CD4-positive, alpha-beta T cell treated with Interleukin-10 for 1 hour (primary cell): Measurements from ENCODE around the gene EMX1.
A peak's percentile ranks its signal among the peaks of the same experiment; 100 is the strongest.

Source experiments
- DNase-seq: peaks from one replicate; pipeline ENCODE4 v3.0.0-alpha.2; 2020

EMX1 gene

GRCh38 chr2:72945450-72946019 lies 28.2 kb downstream of the EMX1 start:
- DNase-seq = no peak

- DNase-seq = no peak
Observed at GRCh38 chr2:72946466-72946865, 29.1 kb downstream of the EMX1 start.

GRCh38 chr2:72947952-72948830 lies 30.9 kb downstream of the EMX1 start:
- no peak for DNase-seq

- no peak for DNase-seq
Observed at GRCh38 chr2:72949045-72949444, 31.7 kb downstream of the EMX1 start.

- no peak for DNase-seq
Observed at GRCh38 chr2:72949642-72950041, 32.3 kb downstream of the EMX1 start.

- no peak for DNase-seq
Observed at GRCh38 chr2:72950558-72951255, 33.4 kb downstream of the EMX1 start.

- no peak for DNase-seq
Observed at GRCh38 chr2:72951303-72952095, 34.2 kb downstream of the EMX1 start.

GRCh38 chr2:72952110-72952823 lies 34.9 kb downstream of the EMX1 start:
- DNase-seq = no peak

GRCh38 chr2:72952961-72953360 lies 35.6 kb downstream of the EMX1 start:
- DNase-seq = no peak

- DNase-seq = no peak
Observed at GRCh38 chr2:72953528-72953927, 36.2 kb downstream of the EMX1 start.

GRCh38 chr2:72953976-72954375 lies 36.7 kb downstream of the EMX1 start:
- peak; percentile 48 for DNase-seq

GRCh38 chr2:72954376-72955227 lies 37.3 kb downstream of the EMX1 start:
- no peak for DNase-seq

GRCh38 chr2:72955228-72956049 lies 38.1 kb downstream of the EMX1 start:
- no peak for DNase-seq

- DNase-seq = no peak
Observed at GRCh38 chr2:72956050-72956395, 38.7 kb downstream of the EMX1 start.

GRCh38 chr2:72956936-72957335 lies 39.6 kb downstream of the EMX1 start:
- no peak for DNase-seq

- no peak for DNase-seq
Observed at GRCh38 chr2:72958542-72959385, 41.4 kb downstream of the EMX1 start.

- DNase-seq = no peak
Observed at GRCh38 chr2:72959554-72959953, 42.2 kb downstream of the EMX1 start.

- no peak for DNase-seq
Observed at GRCh38 chr2:72959995-72960981, 43.0 kb downstream of the EMX1 start.
